Measurements from ENCODE around the gene TEAD1.

GRCh38 chr11:12667646-12668045, 6.6 kb upstream of the TEAD1 start:
- TF ChIP-seq CTCF (IDR thresholded peaks at IDR 0.05; ENCODE audit: insufficient read depth, low read length) (no peak), POLR2AphosphoS5 (IDR thresholded peaks at IDR 0.05; ENCODE audit: low read depth) (no peak), GABPA (IDR thresholded peaks at IDR 0.05; ENCODE audit: low read depth) (no peak), REST (IDR thresholded peaks at IDR 0.05; ENCODE audit: insufficient replicate concordance, low read depth) (no peak), SPI1 (IDR thresholded peaks at IDR 0.05; ENCODE audit: borderline replicate concordance, low read depth) (no peak)
